ENCODE measurements around the gene WDR6.

The WDR6 gene

GRCh38 chr3:49024449-49024848 is 17.3 kb downstream of the WDR6 start:
- no peak overlapping the region for H3K4me3 ChIP-seq
- H3K27ac ChIP-seq = no peak overlapping the region

GRCh38 chr3:49025005-49025792 is 18.0 kb downstream of the WDR6 start:
- no peak overlapping the region for H3K27ac ChIP-seq
- no peak overlapping the region for H3K4me3 ChIP-seq

DNA sequence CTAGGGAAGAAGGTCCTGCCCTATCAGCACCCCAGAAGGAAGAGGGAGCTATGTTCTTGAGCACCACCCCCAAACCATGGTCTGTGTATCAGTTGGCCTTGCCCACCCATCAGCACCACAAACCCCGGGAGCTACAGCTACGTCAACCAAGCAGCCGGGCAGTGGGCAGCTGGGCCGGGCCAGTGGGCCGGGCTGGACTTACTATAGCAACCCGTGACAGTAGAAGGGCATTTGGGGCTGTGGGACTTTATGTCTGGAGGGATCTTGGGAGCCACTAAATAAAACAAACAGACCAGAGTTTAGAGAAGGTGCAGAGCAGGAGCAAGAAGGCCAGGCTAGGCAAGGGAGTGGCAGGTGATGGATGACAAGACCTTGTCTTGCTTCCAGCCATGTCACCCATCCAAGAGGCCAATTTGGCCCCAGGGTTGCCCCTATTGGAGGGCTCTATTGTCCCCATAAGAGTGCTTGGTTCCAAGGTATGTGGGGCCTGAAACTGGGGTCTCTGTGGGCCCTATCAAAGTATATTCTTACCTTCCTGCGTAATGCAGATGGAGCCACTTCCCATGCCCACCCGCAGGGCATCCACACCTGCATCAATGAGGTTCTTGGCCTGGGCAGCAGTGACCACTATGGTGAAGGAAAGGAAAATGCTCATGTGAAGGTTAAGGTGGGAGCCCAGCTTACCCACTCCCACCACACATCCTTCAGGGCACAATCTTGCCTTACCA is 18.8 kb downstream of the WDR6 start:
- Histone ChIP-seq H3K4me3 (no peak overlapping the region), H3K27ac (no peak overlapping the region)

DNA sequence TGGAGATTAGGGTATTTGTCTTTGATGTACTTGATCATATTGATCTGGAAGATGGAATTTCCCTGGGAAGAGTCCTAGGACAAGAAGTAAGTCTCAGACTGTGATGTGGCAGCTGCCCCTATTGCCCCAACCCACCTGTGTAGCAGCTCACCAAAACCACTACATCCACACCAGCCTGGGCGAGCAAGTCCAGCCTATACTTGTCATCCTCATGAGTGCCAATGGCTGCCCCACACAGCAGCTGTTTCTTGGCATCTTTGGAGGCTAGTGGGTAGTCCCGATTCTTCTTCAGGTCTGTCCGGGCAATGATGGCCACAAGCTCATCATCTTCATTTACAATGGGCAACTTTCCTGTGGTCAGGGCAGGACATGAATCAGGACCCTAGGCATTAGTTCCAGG is 19.3 kb downstream of the WDR6 start:
- Histone ChIP-seq H3K27ac (no peak overlapping the region), H3K4me3 (no peak overlapping the region)

DNA sequence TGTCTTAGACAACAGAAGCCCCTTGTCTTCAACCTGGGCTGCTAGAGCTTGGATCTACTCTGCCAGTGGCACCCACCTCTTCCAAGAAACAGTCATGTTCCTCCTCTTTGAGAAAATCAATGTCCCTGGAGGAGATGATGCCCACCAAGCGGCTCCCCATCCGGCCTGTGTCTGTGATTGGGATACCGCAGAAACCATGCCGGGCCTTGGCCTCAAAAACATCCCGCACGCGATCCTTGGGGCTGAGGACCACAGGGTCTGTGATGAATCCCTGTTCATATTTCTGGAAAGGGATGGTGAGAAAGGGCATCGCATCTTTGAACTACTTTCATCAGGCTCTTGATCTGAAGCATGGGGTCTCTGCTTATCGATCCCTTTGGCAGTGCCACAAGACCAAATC is 20.4 kb downstream of the WDR6 start:
- peak overlapping the region in 1 of 7 experiments; percentile 3 for H3K4me3 ChIP-seq
- H3K27ac ChIP-seq = peak overlapping the region in 2 of 21 experiments; percentile 96 to 97

GRCh38 chr3:49028298-49028672 is 21.1 kb downstream of the WDR6 start:
- peak overlapping the region in 13 of 21 experiments; percentile 79 to 98 (median 93) for H3K27ac ChIP-seq
- H3K4me3 ChIP-seq = peak overlapping the region; percentile 43 to 74 (median 64)

GRCh38 chr3:49028673-49029562 is 21.7 kb downstream of the WDR6 start, which contains the start of gene IMPDH2:
Gene IMPDH2, minus strand, starts transcription at chr3:49029398. Its CDS starts 48 bp downstream, at chr3:49029350.
- H3K4me3 ChIP-seq = peak within 1 kb of the TSS; percentile 43 to 74 (median 64)
- H3K27ac ChIP-seq = peak within 1 kb of the TSS; percentile 70 to 98 (median 92)

DNA sequence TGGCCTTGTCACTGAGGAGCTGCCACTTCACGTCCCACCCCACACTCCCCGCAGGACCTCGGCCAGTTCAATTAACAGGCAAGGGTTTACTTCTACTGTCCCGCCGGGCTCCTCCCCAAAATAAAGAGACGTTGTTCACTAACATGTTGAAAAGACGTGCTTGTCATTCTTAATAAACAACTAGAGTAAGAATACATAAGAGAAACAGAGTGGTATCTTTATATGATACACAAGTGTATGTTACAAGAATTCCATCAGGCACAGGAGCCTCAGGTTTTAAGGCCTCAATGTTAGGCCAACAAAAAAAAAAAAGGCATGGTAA is 22.3 kb downstream of the WDR6 start:
- peak overlapping the region in 19 of 21 experiments; percentile 39 to 98 (median 92) for H3K27ac ChIP-seq
- H3K4me3 ChIP-seq = peak overlapping the region; percentile 43 to 74 (median 64)

- peak overlapping the region in 3 of 21 experiments; percentile 93 to 98 (median 96) for H3K27ac ChIP-seq
- no peak overlapping the region for H3K4me3 ChIP-seq
Measured at GRCh38 chr3:49030321-49030720, 23.1 kb downstream of the WDR6 start.

- H3K4me3 ChIP-seq = no peak overlapping the region
- no peak overlapping the region for H3K27ac ChIP-seq
Measured at GRCh38 chr3:49032646-49033304, 25.6 kb downstream of the WDR6 start.

DNA sequence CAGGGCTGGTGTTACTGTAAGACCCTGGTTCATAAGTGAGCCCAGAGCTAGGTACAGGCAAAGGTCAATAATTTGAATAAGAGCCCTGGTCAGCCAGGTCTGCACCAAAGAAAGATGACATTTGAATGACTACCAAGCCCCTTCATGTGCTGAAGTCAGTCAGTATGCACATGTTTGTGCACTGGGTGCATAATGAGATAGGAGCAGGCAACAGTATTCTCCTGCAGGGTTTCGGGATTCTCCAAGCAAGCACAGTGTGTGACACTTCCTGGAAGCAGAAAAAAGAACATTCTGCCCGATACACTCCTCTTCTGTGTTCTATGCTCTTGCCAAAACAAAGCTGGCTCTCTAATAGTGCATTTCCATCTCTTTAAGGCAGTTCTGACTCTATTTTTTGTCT is 27.5 kb downstream of the WDR6 start:
- no peak overlapping the region for H3K27ac ChIP-seq

GRCh38 chr3:49035281-49035680 is 28.1 kb downstream of the WDR6 start:
- H3K27ac ChIP-seq = no peak overlapping the region

More for the DNA sequence above, 27.5 kb downstream of the WDR6 start:
- H3K4me3 ChIP-seq = no peak overlapping the region

DNA sequence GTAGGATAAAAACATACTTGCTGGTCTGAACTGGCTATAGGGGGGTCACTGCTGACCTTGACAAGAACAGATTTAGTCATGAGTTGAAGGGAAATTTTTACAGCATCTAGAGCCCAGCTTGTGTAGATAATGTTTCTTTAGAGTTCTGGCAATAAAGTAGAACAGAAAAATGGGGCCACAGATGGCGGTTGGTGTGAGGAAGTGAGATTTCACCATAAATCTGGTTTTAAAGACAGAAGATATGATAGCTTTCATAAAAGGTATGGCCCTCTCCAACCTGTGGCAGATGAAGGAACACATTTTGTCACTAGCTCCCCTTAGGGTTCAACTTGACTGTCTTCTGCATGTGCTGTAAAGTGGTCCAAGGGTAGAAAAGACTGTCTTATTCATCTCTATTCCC is 46.4 kb downstream of the WDR6 start:
- H3K27ac ChIP-seq = no peak overlapping the region
- H3K4me3 ChIP-seq = no peak overlapping the region

More at GRCh38 chr3:49035281-49035680, 28.1 kb downstream of the WDR6 start:
- H3K4me3 ChIP-seq = no peak overlapping the region

- Histone ChIP-seq H3K4me3 (no peak overlapping the region), H3K27ac (no peak overlapping the region)
Measured at GRCh38 chr3:49054344-49054862, 47.2 kb downstream of the WDR6 start.

DNA sequence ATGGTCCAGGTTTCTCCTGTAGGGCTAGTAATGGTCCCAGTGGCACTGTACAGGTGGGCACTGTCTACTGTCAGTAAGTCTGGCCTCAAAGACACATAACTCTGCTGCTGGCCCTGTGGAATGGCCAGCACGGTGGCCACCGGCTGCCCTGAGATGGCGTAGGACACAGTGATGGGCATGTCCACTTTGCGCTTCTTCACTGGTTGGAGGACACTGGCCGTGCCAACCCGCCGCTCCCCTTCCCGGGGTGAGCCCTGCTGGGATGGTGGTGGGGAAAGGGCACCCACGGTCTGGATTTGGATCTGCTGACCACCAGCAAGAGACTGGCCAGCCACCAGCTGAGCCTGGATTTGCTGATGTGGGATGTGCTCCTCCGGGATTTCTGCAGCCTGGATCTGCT is 50.1 kb downstream of the WDR6 start:
- no peak overlapping the region for H3K4me3 ChIP-seq
- no peak overlapping the region for H3K27ac ChIP-seq

GRCh38 chr3:49058011-49058410 is 50.8 kb downstream of the WDR6 start:
- Histone ChIP-seq H3K4me3 (no peak overlapping the region), H3K27ac (no peak overlapping the region)
